ENCODE data around the gene SLC47A2.

DNA sequence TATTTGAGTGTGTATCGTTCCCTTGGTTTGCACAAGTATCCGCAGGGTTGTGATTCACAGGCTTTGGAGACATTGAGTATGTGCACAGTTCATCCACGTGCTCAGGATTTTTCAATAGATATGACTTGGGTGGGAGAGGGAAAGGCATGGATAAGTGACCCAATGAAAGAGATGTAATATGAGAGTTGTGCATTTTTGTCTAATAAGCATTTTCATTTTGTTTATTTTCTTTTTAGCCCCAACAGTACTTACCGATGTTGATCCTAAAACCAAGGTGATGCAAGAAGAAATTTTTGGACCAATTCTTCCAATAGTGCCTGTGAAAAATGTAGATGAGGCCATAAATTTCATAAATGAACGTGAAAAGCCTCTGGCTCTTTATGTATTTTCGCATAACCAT, 53.3 kb downstream of the SLC47A2 start:
- TF ChIP-seq FOXK1 (CRISPR knock-in tag; IDR thresholded peaks at IDR 0.05; ENCODE audit: borderline replicate concordance, low read depth) (no peak), ATF7-NPFF (CRISPR knock-in tag; IDR thresholded peaks at IDR 0.05; ENCODE audit: low read depth) (no peak), POLR2AphosphoS5 (IDR thresholded peaks at IDR 0.05; ENCODE audit: low read depth, low read length) (no peak), GABPB1 (CRISPR knock-in tag; IDR thresholded peaks at IDR 0.05) (no peak), EZH2 (conservative IDR thresholded peaks at IDR 0.05; ENCODE audit: low read depth, low read length) (no peak), ZNF224 (CRISPR knock-in tag; IDR thresholded peaks at IDR 0.05) (no peak), SYNCRIP (IDR thresholded peaks at IDR 0.05; ENCODE audit: insufficient read depth, low read depth, low read length) (no peak), SMC3 (IDR thresholded peaks at IDR 0.05; ENCODE audit: low read length) (no peak), NCOA1 (CRISPR knock-in tag; IDR thresholded peaks at IDR 0.05) (no peak), ZNF121 (CRISPR knock-in tag; IDR thresholded peaks at IDR 0.05) (no peak), EP300 (IDR thresholded peaks at IDR 0.05; ENCODE audit: low read depth in 2 of 2, low read length in 2 of 2) (no peak), EP300 (CRISPR knock-in tag; IDR thresholded peaks at IDR 0.05; ENCODE audit: borderline replicate concordance) (no peak)
- TF ChIP-seq, protein P1, sequence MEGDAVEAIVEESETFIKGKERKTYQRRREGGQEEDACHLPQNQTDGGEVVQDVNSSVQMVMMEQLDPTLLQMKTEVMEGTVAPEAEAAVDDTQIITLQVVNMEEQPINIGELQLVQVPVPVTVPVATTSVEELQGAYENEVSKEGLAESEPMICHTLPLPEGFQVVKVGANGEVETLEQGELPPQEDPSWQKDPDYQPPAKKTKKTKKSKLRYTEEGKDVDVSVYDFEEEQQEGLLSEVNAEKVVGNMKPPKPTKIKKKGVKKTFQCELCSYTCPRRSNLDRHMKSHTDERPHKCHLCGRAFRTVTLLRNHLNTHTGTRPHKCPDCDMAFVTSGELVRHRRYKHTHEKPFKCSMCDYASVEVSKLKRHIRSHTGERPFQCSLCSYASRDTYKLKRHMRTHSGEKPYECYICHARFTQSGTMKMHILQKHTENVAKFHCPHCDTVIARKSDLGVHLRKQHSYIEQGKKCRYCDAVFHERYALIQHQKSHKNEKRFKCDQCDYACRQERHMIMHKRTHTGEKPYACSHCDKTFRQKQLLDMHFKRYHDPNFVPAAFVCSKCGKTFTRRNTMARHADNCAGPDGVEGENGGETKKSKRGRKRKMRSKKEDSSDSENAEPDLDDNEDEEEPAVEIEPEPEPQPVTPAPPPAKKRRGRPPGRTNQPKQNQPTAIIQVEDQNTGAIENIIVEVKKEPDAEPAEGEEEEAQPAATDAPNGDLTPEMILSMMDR (CRISPR knock-in tag; IDR thresholded peaks at IDR 0.05), result no peak
- TF ChIP-seq, protein P2, sequence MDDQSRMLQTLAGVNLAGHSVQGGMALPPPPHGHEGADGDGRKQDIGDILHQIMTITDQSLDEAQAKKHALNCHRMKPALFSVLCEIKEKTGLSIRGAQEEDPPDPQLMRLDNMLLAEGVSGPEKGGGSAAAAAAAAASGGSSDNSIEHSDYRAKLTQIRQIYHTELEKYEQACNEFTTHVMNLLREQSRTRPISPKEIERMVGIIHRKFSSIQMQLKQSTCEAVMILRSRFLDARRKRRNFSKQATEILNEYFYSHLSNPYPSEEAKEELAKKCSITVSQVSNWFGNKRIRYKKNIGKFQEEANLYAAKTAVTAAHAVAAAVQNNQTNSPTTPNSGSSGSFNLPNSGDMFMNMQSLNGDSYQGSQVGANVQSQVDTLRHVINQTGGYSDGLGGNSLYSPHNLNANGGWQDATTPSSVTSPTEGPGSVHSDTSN (CRISPR knock-in tag; IDR thresholded peaks at IDR 0.05; ENCODE audit: borderline replicate concordance), result no peak
